PFSK-1 (cell line): ENCODE results near the gene HHIPL1.

Source experiments
- POLR2AphosphoS5 ChIP-seq: IDR thresholded peaks from 2 replicates; pipeline ENCODE4 v1.6.1; 2012; ENCODE audit warnings: low read depth, mild to moderate bottlenecking, control low read depth, low read length, moderate library complexity
- REST ChIP-seq, 2 experiments: IDR thresholded peaks; 2 replicates each; pipeline versions ENCODE4 v1.6.1 to v1.8.0; 2011 to 2012; ENCODE audit warnings: low read depth in 2 of 2, low read length in 2 of 2, control low read depth in 1 of 2, inconsistent platforms in 1 of 2, mild to moderate bottlenecking in 1 of 2, moderate library complexity in 1 of 2; ENCODE audit not compliant: insufficient read depth in 1 of 2
- TAF1 ChIP-seq: IDR thresholded peaks from 2 replicates; pipeline ENCODE4 v1.6.1; 2012; ENCODE audit warnings: low read length, control low read depth, borderline replicate concordance; ENCODE audit not compliant: insufficient read depth

DNA sequence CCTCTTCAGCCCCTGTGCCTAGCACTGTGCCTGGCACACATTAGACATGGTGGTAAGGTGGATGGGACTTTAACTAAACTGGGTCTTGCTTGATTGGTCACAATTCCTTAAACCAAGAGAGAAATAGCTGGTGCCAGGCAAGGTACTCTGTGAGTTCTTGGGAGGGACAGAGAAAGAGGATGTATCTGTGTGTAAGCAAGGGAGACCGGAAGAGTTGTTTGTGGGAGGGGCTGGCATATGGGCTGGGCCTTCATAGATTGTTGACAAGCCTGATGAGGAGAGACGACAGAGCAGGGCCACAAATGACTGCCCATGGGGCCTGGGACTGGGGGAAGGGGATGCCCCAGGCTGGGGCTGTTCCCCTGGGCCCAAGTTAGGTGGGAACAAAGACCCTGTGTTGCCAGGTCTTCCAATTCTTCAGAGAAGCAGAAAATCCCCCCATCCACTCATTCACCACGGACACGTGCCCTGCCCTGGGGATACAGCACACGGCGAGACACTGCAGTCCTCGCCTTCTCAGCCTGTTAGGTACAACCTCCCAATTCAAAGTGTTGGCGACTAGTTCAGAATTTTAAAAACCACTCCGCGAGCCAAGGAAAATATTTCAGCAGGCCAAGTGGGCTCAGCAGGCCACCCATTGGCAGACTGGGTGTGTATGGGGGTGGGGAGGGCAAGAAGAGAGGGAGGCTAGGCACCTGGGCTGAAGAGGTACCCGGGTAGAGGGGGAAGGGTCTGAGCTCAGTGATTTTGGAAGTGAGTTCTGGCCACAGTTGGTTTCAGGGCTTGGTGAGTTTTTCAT lies 27.8 kb downstream of the HHIPL1 start:
- TF ChIP-seq POLR2AphosphoS5 = no peak
- no peak for TF ChIP-seq TAF1
- no peak for TF ChIP-seq REST (IDR thresholded peaks at IDR 0.05; ENCODE audit: insufficient read depth in 1 of 2, low read depth in 2 of 2, low read length in 2 of 2)
